Measurements from ENCODE around the gene SLC10A6.

The SLC10A6 gene

GRCh38 chr4:86847571-86847970, 1.6 kb downstream of the SLC10A6 start:
- DNase-seq = no peak

DNA sequence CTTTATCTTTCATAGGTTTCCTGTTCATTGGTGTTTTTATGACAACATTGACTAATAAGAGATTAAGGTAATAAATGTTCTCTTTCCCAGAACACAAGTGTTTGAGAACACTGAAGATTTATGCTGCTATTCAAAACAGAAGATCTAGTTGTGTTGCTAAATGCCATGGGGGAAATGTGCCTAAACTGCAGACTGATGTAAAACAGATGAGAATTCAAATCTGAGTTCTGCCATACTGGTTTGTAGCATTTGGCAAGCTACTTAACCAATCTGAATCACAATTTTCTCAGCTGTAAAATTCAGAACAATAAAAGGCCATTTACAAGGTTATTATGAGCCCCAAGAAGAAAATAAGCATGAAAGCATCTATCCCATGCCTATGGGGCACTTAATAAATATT, 2.3 kb downstream of the SLC10A6 start:
- DNase-seq = no peak

GRCh38 chr4:86845593-86845992, 3.6 kb downstream of the SLC10A6 start:
- DNase-seq = no peak

GRCh38 chr4:86841309-86841708, 7.9 kb downstream of the SLC10A6 start:
- DNase-seq = no peak

DNA sequence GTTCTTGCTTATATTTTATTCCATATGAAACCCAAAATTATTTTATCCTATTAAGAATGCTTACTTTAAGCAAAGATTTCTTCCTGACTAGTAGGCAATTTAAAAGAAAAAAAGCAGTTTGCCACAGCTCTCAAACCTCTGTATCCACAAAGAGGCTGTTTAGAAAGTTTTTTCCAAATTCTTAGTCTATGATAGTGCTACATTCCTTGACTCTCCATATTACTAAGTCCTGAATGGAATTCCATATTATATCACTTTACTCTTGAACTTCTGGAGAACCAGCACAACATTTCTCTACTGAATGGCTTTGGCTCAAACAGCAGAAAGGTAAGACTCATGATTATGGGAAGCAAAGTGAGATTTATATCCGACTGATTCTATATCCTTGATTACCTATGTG, 8.3 kb downstream of the SLC10A6 start:
- no peak for DNase-seq

- DNase-seq = peak; percentile 34 to 67
Observed at GRCh38 chr4:86837691-86838503, 11.3 kb downstream of the SLC10A6 start.

GRCh38 chr4:86835677-86836076, 13.5 kb downstream of the SLC10A6 start:
- no peak for DNase-seq

DNA sequence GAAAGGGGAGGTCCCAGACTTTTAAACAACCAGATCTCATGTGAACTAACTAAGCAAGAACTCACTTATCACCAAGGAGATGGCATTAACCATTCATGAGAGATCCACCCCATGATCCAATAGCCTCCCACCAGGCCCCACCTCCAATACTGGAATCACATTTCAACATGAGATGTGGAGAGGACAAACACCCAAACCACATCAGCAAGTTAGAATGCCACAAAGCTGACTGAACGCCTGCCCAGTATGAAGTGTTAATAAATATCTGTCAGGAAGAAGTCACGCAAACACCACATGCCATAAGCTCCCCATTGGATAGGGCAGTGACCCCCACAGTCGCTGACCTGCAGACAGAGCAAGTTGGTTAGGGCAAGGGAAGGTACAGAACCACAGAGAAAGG, 14.3 kb downstream of the SLC10A6 start:
- no peak for DNase-seq

DNA sequence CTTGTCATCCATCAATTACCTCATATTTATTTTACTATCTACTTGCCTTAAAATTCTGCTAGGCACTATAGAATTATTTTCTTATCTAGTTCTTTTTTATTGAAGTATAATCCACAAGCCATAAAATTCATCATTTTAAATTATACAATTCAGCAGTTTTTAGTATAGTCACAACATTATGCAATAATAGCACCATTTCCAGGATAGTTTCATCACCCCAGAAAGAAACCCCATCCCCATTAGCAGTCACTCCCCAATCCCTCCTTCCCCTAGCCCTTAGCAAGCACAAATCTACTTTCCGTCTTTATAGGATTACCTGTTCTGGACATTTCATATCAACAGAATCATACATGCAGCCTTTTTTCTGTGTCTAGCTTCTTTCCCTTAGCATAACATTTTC, 15.6 kb downstream of the SLC10A6 start:
- DNase-seq = no peak

GRCh38 chr4:86831262-86832130, 17.7 kb downstream of the SLC10A6 start:
- no peak for DNase-seq

- DNase-seq = no peak
Observed at GRCh38 chr4:86825511-86825910, 23.7 kb downstream of the SLC10A6 start.

DNA sequence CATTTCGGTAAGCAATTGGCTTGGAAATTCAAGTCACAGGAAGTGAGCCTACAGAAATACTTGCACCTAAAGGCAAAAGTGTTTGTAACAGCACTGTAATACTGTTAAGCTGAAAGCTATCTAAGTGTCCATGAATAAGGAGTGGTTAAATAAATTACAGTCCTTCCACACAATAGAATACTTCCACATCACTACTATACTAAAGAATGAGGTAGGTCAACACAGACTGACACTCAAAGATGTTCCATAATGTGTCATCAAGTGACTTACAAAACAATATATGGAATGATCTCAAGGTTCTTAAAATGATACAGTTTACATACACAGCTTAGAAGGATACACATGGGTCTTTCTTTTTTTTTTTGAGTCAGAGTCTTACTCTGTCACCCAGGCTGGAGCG, 27.0 kb downstream of the SLC10A6 start:
- no peak for DNase-seq

DNA sequence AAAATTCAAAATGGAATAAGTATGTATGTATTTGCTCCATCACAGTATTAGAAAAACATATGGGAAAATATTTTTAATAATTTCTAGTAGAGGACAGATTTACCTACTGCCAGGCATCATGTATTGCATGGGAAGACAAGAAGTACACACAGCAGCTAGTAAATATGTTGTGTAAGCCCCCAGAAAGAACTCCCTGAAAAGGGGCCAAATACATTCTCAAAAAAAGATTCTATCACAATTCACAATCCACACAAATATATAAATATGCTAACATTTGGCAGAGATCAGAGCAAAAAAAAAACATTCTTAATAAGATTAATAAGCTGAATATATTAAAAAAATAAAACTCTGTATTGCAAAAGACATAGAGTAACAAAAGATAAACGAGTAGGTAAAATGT, 28.0 kb downstream of the SLC10A6 start:
- DNase-seq = no peak

DNA sequence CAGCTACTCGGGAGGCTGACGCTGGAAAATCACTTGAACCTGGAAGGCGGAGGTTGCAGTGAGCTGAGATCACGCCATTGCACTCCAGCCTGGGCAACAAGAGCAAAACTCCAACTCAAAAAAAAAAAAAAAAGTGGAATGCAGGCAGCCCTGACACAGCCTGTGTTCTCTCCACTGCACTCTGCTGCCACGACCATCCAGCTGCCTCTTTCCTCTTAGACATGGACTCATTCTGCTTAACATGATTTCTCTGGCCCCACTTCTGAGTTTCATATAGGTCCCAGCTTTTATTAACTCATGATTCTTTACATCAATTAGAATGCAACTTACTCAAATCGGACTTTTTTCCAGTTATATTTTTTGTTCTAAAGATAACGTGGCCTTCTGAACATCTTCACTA, 29.6 kb downstream of the SLC10A6 start:
- no peak for DNase-seq

GRCh38 chr4:86818841-86819240, 30.3 kb downstream of the SLC10A6 start:
- DNase-seq = no peak

DNA sequence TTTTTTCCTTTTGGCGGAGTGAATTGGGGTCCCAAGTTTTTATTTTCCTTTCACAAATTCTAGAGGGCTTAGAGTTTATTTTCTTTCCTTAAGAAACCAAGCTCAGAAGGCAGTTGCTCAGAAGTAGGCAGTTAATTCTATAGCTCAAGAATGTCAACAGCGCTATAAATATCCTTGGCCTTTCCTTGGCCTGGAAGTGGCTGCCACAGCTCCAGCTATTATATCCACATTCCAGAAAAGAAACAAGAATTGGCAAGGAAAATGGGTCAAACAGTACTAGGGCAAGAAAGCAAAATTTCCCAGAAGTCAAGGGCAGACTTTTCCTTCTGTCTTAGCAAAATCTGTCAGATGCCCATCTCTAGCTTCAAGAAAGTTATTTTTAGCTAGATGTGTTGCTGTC, 31.0 kb downstream of the SLC10A6 start:
- DNase-seq = no peak

DNA sequence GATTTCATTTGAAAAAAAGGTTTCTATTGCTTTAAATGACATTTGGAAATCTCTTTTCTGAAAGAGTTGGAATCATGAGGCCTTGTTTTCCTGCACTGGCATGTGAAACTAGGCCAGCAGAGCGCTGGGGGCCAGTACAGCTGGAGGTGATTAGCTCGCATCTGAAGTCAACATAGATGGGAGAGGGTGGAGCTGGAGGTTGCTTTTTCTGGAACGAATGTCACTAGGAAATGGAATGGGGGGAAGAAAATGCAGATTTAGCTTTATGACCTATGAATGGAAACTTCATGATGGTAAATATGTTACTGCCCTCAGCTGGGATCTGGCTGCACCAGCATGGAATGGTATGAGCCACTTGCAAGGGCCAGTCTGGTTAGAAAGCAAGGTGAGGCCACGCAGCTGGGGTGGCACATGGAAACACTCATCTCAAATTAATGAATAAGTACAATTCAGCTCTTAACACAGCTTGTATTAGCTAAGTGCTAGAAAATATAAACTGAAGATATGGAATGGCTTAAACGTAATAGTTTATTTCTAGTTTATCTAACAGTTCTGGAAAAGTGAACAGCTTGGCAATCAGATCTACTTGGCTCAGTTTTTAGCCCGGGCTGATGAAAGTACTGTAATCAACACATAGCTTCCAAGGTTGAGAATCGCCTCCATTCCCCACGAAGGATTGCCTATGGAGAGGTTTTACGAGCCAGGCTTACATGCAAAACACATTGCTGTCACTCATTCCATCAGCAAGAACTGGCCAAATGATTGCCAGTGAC, 32.5 kb downstream of the SLC10A6 start:
- no peak for DNase-seq

DNA sequence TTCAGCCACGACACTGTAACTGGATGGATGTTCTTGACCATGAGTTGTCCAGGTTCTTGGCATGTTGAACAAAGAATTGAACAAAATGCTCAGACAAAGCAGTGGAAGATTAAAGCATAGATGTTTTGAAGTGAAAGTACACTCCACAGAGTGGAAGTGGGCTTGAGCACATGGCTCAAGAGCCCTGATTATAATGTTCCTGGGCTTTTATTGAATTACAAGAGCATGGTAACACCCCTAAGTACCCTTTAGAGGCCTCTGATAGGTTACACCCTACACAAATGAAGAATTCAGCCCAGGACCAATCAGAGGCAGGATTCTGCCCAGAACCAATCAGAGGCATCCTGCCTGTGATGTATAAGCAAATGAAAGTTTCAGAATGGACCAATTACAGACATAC, 33.5 kb downstream of the SLC10A6 start:
- DNase-seq = no peak

GRCh38 chr4:86810847-86811246, 38.3 kb downstream of the SLC10A6 start:
- DNase-seq = no peak

DNA sequence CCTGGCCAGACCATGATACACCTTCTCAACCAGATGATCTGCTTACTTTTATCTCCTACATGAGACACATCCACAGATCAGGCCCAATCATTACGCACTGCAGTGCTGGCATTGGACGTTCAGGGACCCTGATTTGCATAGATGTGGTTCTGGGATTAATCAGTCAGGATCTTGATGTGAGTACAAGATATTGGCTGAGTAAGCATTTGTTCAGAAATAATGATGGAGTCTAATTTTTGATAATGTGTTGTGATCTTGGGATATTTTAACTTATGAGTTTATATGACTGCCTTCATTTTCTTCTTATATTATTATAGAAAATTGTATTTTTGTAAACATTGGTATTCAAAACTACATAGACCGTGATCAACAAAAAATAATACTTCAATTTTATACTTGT, 39.4 kb downstream of the SLC10A6 start:
- no peak for DNase-seq

GRCh38 chr4:86791126-86791525, 58.1 kb downstream of the SLC10A6 start:
- no peak for DNase-seq

DNA sequence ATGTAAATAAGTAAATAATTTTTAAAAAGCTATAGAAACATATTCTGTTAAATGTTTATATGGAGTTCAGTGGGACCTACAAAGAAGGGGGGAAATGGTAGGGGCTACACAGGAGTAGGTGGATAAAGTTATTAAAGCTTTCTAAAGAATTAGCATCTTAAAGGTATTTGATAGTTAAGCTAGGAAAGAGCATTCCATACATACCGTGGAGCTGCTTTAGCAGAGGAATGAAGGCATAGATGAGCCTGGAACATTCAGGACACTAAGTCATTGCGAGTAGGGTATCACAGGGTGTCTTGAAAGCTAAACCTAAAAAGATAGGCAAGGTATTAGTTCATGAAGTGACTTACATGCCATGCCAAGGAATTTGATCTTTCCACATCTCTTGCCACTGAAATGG, 60.4 kb downstream of the SLC10A6 start:
- no peak for DNase-seq

- DNase-seq = no peak
Observed at GRCh38 chr4:86778175-86778574, 71.0 kb downstream of the SLC10A6 start.

All from NCI-H524 (cell line).